GM21390 (cell line): ENCODE measurements around the gene CACNA1D.

Source experiments
- ATAC-seq: cut with Tn5 transposase; IDR thresholded peaks from one replicate; pipeline ENCODE4 v1.9.1; 2021; ENCODE audit not compliant: unreplicated experiment

The CACNA1D gene

GRCh38 chr3:53837331-53837730 is 342.9 kb downstream of the CACNA1D start:
- ATAC-seq: no peak

GRCh38 chr3:53841296-53841695 is 346.9 kb downstream of the CACNA1D start:
- no peak for ATAC-seq

GRCh38 chr3:53842436-53843194 is 348.2 kb downstream of the CACNA1D start:
- no peak for ATAC-seq

GRCh38 chr3:53843195-53844177 is 349.1 kb downstream of the CACNA1D start:
- ATAC-seq: no peak

- ATAC-seq: no peak
Observed at GRCh38 chr3:53844262-53845102, 350.1 kb downstream of the CACNA1D start.

- no peak for ATAC-seq
Observed at GRCh38 chr3:53845103-53845880, 350.9 kb downstream of the CACNA1D start.

GRCh38 chr3:53845881-53846133 is 351.4 kb downstream of the CACNA1D start:
- no peak for ATAC-seq

- peak; percentile 53 for ATAC-seq
Observed at GRCh38 chr3:53846134-53846850, 351.9 kb downstream of the CACNA1D start, which contains the start of the genes CHDH and IL17RB. Gene CHDH, minus strand, starts transcription at chr3:53846419. Its CDS starts 22,411 bp downstream, at chr3:53824008. Gene IL17RB, plus strand, starts transcription at chr3:53846568. Its CDS starts 21 bp downstream, at chr3:53846589.

GRCh38 chr3:53846851-53847155 is 352.4 kb downstream of the CACNA1D start:
- ATAC-seq: no peak

GRCh38 chr3:53849916-53850315 is 355.5 kb downstream of the CACNA1D start:
- no peak for ATAC-seq

GRCh38 chr3:53850895-53851294 is 356.5 kb downstream of the CACNA1D start:
- no peak for ATAC-seq

- no peak for ATAC-seq
Observed at GRCh38 chr3:53856964-53857363, 362.6 kb downstream of the CACNA1D start.

- no peak for ATAC-seq
Observed at GRCh38 chr3:53858096-53858741, 363.8 kb downstream of the CACNA1D start.

- no peak for ATAC-seq
Observed at GRCh38 chr3:53859178-53859577, 364.8 kb downstream of the CACNA1D start.

GRCh38 chr3:53860196-53860595 is 365.8 kb downstream of the CACNA1D start:
- no peak for ATAC-seq

- no peak for ATAC-seq
Observed at GRCh38 chr3:53862241-53862640, 367.8 kb downstream of the CACNA1D start.

- ATAC-seq: peak; percentile 57
Observed at GRCh38 chr3:53863145-53863544, 368.7 kb downstream of the CACNA1D start.
